Hepatocyte (in vitro differentiated cells): ENCODE measurements around the gene WNT3A.

Experiments used
- EZH2 ChIP-seq: fragments of 200-600 bp; sonication (generic); IDR thresholded peaks from 2 replicates; pipeline ENCODE4 v1.6.1; 2016; ENCODE audit warnings: antibody characterized with exemption, mild to moderate bottlenecking, borderline replicate concordance
- TF ChIP-seq, protein P1 (sequence below): fragments of 200-600 bp; sonication (generic); IDR thresholded peaks from 2 replicates; pipeline ENCODE4 v1.5.1; 2016; ENCODE audit warnings: antibody characterized with exemption, mild to moderate bottlenecking; ENCODE audit not compliant: poor library complexity

DNA sequence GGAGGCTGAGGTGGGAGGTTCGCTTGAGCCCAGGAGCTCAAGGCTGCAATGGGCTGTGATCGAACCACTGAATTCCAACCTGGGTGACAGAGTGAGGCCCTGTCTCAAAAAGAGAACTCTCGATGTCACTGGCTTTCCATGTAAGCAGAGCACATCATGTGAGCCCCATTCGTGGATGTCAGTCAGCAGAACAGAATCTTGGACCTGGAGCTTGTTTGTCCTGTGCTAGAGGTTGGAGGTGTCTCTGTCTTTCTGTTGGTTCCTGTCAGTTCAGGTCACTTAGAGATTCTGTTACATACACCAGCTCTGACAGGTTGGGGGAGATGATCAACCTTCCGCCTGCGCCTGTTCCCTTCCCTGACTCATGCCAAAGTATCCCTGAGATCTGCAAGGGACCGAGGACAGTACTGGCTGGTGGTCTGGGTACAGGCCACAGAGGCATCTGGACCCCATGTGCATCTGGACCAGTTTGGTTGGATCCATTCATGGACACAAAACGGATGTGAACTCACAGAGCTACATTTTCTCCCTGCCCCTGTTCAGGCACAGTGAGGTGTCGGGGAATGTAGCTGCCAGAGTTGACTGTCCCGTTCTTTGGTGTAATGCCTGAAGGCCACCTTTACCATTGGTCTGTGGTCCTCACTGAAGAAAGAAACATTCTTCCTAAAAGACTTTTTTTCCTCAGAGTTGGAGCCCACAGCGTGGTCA lies 85.7 kb downstream of the WNT3A start:
- TF ChIP-seq, protein P1, sequence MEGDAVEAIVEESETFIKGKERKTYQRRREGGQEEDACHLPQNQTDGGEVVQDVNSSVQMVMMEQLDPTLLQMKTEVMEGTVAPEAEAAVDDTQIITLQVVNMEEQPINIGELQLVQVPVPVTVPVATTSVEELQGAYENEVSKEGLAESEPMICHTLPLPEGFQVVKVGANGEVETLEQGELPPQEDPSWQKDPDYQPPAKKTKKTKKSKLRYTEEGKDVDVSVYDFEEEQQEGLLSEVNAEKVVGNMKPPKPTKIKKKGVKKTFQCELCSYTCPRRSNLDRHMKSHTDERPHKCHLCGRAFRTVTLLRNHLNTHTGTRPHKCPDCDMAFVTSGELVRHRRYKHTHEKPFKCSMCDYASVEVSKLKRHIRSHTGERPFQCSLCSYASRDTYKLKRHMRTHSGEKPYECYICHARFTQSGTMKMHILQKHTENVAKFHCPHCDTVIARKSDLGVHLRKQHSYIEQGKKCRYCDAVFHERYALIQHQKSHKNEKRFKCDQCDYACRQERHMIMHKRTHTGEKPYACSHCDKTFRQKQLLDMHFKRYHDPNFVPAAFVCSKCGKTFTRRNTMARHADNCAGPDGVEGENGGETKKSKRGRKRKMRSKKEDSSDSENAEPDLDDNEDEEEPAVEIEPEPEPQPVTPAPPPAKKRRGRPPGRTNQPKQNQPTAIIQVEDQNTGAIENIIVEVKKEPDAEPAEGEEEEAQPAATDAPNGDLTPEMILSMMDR = no peak
- no peak for TF ChIP-seq EZH2
